NCI-H1436 treated with DMSO at 0.1 percent for 48 hours (cell line): ENCODE data around the gene C11orf86.
"Not testable (repeated sequence)": the region's sequence is repeated elsewhere in the genome, so short reads cannot be mapped to it uniquely, and the experiment has no call there.

ENCODE experiments used
- DNase-seq: peaks from one replicate; lab custom pipeline; 2025; lab: John Stamatoyannopoulos, UW

C11orf86 gene

DNA sequence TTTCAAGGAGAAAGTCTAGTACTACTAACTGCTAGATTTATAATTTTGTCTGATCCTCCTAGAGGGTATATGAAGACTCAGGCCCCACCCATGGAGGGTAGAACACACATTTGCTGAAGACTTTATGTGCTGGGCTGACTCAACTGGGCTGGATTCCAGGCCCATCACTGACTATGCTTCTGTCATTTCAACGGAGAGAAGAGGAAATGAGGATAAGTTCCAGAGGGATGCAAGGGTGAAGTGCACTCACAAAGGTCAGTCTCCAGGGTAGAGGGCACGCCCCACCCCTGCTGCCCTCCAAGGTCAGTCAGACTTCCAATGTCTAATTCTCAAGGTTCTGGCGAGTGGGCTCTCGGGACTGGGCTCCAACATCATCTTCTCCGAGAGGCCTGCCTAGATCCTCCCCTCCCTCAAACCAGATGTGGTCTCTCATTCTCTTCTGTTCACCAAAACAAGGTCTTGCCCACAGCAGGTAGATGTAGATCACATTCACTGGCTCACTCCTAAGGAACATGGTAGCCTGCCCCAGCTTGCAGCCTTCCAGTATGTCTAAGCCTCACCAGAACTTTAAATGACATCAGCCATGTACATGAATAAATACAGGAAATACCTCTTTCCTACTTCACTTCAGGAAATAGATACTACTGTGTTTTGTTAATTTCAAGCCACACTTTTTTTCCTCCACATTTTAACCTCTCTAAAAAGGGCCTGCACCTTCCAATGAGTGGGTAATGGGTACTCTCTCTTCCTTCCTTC lies 7.3 kb upstream of the C11orf86 start:
- DNase-seq, result no peak

GRCh38 chr11:66969584-66970225 lies 5.4 kb upstream of the C11orf86 start:
- DNase-seq, result no peak

DNA sequence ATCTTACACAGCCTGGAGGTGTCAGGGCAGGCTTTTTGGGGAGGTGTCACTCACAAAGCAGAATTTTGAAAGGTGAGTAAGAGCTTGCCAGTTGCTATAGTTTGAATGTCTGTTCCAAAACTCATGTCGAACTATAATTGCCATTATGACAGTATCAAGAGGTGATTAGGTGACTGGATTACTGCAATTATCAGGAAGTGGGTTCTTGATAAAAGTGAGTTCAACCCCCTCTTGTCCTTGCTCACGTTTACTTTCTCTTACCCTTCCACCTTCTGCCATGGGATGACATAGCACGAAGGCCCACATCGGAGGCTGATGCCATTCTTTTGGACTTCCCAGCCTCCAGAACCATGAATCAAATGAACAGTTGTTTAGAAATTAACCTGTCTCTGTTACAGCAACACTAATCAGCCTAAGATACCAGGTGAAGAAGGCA lies 4.7 kb upstream of the C11orf86 start:
- DNase-seq, result no peak

- DNase-seq, result no peak
Observed at GRCh38 chr11:66970807-66971442, 4.2 kb upstream of the C11orf86 start.

GRCh38 chr11:66971488-66971887 lies 3.6 kb upstream of the C11orf86 start:
- no peak for DNase-seq

DNA sequence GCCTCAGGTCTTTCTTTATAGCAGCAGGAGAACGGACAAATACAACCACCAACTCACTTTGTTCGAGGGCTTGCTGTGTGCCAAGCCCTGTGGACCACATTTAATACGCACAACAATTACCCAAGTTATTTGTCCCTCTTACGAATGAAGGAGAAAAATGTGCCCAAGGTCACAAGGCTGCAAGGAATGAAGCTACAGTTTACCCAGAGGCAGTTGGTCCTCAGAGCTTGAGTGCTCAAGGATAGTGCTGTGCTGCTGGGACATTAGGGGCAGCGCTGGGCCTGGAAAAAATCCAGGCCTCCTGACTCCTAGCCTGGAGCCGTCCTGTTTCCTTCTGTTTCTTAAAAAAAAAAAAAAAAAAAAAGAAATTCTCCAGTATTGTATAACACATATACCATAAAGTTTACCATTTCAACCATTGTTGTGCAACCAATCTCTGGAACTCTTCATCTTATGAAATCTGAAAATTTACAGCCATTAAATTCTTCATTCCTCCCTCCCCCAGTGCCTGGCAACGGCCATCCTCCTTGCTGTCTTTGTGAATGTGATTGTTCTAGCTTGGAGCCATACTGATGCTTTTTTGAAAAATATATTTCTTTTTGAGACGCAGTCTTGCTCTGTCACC lies 1.0 kb upstream of the C11orf86 start:
- no peak for DNase-seq

DNA sequence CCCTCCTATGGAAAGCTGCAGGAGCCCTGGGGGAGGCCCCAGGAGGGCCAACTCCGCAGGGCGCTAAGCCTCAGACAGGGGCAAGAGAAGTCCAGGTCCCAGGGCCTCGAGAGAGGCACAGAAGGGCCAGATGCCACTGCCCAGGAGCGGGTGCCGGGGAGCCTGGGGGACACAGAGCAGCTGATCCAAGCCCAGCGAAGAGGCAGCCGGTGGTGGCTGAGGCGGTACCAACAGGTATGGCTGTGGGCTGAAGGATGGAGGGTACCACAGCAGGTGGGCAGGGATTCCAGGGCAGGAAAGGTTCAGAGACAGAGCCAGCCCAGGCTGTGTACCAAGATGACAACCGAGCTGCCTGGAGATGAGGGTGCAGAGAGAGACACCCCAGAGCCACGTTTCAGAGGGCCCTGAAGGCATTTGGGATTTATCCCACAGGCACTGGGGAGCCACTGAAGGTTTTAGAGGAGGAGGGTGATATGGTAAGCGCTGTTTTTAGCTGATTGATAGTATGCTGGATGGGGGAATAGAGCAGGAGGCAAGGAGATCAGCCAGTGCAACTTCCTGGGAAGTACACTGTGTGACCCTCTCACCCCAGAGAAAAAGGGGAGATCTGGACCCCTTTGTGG lies 412 bp downstream of the C11orf86 start:
- DNase-seq, result no peak

DNA sequence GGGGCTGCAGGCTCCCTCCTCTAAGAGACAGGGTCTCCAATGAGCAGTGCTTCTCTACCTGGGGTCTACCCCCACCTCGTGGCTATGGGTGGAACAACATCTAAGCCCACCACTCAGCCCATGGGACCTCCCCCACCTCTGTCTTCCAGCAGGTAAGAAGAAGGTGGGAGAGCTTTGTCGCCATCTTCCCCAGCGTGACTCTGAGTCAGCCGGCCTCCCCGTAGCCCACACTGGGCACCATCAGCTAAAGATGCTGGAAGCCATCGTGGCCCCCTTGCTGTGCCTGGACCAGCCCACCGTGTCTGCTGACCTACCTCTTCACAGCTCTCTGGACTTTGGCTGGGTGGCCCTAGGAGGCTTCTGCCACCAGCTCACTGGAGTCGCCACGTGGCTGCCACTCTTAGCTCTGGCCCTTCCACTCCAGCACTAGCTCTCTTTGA lies 944 bp downstream of the C11orf86 start:
- no peak for DNase-seq

- DNase-seq, result no peak
Observed at GRCh38 chr11:66976925-66977324, 1.8 kb downstream of the C11orf86 start.

DNA sequence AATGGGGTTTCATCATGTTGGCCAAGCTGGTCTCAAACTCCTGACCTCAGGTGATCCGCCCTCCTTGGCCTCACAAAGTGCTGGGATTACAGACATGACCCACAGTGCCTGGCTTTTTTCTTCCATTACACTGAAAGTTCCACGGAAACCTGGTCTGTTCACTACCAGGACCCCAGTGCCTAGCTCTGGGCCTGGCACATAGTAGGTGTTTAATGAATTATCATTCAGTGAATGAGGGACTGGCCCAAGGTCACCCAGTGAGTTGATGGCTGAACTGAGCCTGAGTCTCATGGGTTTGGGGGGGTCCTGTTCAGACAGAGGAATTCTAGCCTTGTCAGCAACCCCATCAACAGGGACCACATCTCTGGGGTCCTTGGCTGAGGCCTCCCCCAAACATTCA lies 3.1 kb downstream of the C11orf86 start:
- DNase-seq, result no peak

DNA sequence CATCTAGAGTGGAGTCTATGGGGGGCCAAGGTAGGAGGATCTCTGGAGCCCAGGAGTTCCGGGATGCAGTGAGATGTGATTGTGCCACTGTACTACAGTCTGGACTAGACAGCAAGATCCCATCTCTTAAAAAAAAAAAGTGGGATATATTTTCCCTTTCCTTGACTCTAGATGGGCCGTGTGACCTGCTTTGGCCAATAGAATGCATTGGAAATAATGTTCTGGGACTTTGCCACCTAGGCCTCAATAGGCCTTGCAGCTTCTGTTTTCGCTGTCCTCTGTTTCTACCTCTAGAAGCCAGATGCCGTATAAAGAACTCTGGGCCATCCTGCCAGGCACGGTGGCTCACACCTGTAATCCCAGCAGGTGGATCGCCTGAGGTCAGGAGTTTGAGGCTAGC lies 3.6 kb downstream of the C11orf86 start:
- no peak for DNase-seq

DNA sequence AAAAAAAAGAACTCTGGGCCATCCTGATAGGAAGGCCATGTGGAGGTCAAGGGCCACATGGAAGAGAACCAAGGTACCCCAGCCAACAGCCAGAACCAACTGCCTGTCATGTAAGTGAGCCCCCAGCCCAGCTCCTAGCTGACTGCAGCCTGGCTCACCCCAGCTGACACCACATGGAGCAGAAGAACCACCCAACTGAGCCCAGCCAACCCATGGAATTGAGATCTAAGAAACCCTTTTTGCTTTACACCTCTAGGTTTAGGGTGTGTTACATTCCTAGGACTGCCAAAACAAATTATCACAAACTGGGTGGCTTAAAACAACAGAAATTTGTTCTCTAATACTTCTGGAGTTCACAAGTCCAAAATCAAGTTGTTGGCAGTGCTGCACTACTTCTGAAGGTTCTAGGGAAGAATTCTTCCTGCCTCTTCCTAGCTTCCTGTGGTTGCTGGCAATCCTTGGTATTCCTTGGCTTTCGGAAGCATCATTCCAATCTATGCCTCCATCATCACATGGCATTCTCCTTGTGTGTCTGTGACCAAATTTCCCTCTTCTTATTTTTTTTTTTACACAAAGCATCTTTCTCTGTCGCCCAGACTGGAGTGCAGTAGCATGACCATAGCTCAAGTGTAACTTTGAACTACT lies 4.4 kb downstream of the C11orf86 start:
- DNase-seq, result no peak

DNA sequence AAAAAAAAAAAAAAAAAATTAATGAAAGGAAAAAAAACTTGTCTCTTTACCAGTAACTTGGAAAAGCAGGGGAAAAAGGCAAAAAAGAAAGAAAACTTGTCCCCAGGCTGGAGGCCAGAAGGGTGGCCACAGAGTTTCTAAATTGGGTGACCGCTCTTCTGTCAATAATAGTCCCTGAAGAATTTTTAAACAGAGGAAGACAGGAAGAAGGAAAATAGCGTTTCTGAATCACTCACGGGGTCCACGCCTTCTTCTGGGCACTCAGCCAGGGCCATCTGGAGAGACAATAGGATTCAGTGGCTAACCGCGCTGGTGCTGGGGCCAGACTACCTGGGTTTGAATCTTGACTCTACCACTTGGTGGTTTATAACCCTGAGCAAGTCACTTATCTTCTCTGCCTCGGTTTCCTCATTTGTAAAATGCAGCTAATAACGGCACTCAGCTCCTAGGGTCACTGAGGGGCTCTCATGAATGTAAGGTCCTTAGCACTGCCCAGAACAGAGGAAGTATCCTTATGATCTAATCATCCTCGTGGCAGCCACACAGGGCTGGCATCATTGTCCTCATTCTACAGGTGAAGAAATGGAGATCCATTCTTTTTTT lies 7.0 kb downstream of the C11orf86 start:
- DNase-seq, result peak; percentile 56

DNA sequence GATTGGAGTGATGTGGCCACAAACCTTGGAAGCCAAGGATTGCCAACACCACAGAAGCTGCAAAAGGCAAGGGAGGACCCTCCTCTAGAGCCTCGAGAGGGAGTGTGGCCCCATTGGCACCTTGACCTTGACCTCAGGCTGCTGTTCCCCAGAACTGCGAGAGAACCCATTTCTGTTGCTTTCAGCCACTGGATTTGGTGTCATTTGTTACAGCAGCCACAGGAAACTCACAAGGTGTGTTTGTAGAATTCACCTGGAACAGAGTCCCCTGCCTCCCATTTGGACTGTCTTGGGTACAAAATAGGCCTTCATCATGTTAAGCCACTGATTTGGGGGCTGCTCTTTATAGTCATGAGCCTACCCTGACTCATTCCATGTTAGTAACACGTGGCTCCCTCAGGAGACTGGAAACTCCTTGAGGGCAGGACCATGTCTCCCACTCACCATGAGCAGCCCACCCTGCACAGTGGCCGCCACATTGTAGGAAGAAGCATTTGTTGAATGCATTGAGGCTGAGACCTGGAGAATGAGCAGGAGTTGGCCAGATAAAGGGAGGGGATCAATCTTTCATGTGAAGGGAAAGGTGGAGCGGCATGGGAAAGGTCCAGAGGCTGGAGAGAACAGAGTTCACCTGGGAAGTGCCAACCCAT lies 8.3 kb downstream of the C11orf86 start:
- DNase-seq, result no peak

GRCh38 chr11:66985508-66986177 lies 10.5 kb downstream of the C11orf86 start:
- DNase-seq, result no peak

GRCh38 chr11:66986178-66986545 lies 11.1 kb downstream of the C11orf86 start:
- DNase-seq, result no peak

DNA sequence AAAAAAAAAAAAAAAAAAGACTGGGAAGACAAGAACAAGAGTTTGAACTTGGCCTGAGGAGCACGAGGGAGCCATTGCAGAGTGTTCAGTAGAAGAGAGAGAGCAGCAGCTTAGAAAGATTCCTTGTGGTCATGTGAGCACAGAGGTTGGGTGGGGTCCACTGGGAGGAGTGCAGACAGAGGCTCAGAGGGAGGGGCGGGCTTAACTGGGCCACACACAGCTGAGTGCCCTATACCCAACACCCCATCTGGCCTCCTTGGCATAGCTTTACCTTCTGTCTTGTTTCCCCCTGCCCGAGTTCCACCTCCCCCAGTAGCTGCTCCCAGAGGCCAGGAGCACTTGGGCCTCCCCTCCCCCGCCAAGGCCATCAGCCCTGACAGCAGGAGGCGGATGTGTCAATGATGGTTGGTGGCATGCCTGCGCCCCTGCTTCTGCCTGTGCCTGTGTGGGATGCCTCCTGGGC lies 12.1 kb downstream of the C11orf86 start:
- DNase-seq, result no peak

- DNase-seq, result no peak
Observed at GRCh38 chr11:66987924-66988637, 13.0 kb downstream of the C11orf86 start.

- not testable (repeated sequence) for DNase-seq
Observed at GRCh38 chr11:66988741-66989140, 13.6 kb downstream of the C11orf86 start.
